ENCODE results near the gene PTBP3. TPM values are rescaled to one million over a fixed set of nuclear protein-coding genes. Genes with fewer than 3 reads are reported as not detected.

The PTBP3 gene
- total RNA-seq, 1 donor from 2014 or later: 108 TPM

GRCh38 chr9:112332214-112332613 lies 1.2 kb downstream of the PTBP3 start:
- peak overlapping the region; percentile 82 for H3K27ac ChIP-seq (ENCODE audit: low read depth, low read length)
- Mint-ChIP-seq H3K9me3 (ENCODE audit: unreplicated experiment) (no peaks in the 10 kb centered on the region), H3K4me3 (ENCODE audit: unreplicated experiment) (peak overlapping the region; percentile 95), H3K27ac (ENCODE audit: unreplicated experiment) (peak overlapping the region; percentile 94), H3K27me3 (ENCODE audit: low read depth, unreplicated experiment) (no peaks in the 10 kb centered on the region), H3K36me3 (ENCODE audit: low read depth, unreplicated experiment) (no peaks in the 10 kb centered on the region), H3K4me1 (ENCODE audit: low read depth, unreplicated experiment) (peaks cover 3% of the 10 kb centered on the region)
- peaks cover 46% of the 10 kb centered on the region for H4K20me1 ChIP-seq (ENCODE audit: insufficient read depth, low read length)
- no peaks in the 10 kb centered on the region for H3K36me3 ChIP-seq (ENCODE audit: insufficient read depth, low read length)
- H3K4me1 ChIP-seq (ENCODE audit: insufficient read depth, low read length): no peaks in the 10 kb centered on the region
- no peak overlapping the region for H2AFZ ChIP-seq (ENCODE audit: low read depth, low read length)
- H3K27me3 ChIP-seq (ENCODE audit: insufficient read depth, low read length): no peaks in the 10 kb centered on the region
- H3K9me3 ChIP-seq (ENCODE audit: insufficient read depth, low read depth, low read length): no peaks in the 10 kb centered on the region
- TF ChIP-seq CTCF (IDR thresholded peaks at IDR 0.05; ENCODE audit: insufficient read depth, low read depth, low read length) (no peak), EZH2 (IDR thresholded peaks at IDR 0.05; ENCODE audit: insufficient read depth, low read length) (no peak)
- H3K4me2 ChIP-seq (ENCODE audit: low read length): peak overlapping the region; percentile 80
- FAIRE-seq (no peak), DNase-seq (ENCODE audit: low read depth) (no peak)
- H3K9ac ChIP-seq (ENCODE audit: low read length): peak overlapping the region; percentile 85
- peak overlapping the region; percentile 73 for H3K4me3 ChIP-seq (ENCODE audit: insufficient read depth, low read depth, low read length)
- peaks cover 56% of the 10 kb centered on the region for H3K79me2 ChIP-seq (ENCODE audit: insufficient read depth, low read length)

GRCh38 chr9:112331674-112331952 lies 1.8 kb downstream of the PTBP3 start:
- Mint-ChIP-seq H3K4me1 (ENCODE audit: low read depth, unreplicated experiment) (peaks cover 3% of the 10 kb centered on the region), H3K27me3 (ENCODE audit: low read depth, unreplicated experiment) (no peaks in the 10 kb centered on the region), H3K27ac (ENCODE audit: unreplicated experiment) (peak overlapping the region; percentile 94), H3K36me3 (ENCODE audit: low read depth, unreplicated experiment) (no peaks in the 10 kb centered on the region), H3K4me3 (ENCODE audit: unreplicated experiment) (peak overlapping the region; percentile 95), H3K9me3 (ENCODE audit: unreplicated experiment) (no peaks in the 10 kb centered on the region)
- Histone ChIP-seq H3K79me2 (ENCODE audit: insufficient read depth, low read length) (peaks cover 62% of the 10 kb centered on the region), H3K4me3 (ENCODE audit: insufficient read depth, low read depth, low read length) (peak overlapping the region; percentile 73), H3K9me3 (ENCODE audit: insufficient read depth, low read depth, low read length) (no peaks in the 10 kb centered on the region), H4K20me1 (ENCODE audit: insufficient read depth, low read length) (peaks cover 51% of the 10 kb centered on the region), H3K27ac (ENCODE audit: low read depth, low read length) (no peak overlapping the region), H3K36me3 (ENCODE audit: insufficient read depth, low read length) (no peaks in the 10 kb centered on the region), H2AFZ (ENCODE audit: low read depth, low read length) (no peak overlapping the region), H3K27me3 (ENCODE audit: insufficient read depth, low read length) (no peaks in the 10 kb centered on the region), H3K4me1 (ENCODE audit: insufficient read depth, low read length) (no peaks in the 10 kb centered on the region), H3K9ac (ENCODE audit: low read length) (peak overlapping the region; percentile 85), H3K4me2 (ENCODE audit: low read length) (peak overlapping the region; percentile 80)
- TF ChIP-seq CTCF (IDR thresholded peaks at IDR 0.05; ENCODE audit: insufficient read depth, low read depth, low read length) (no peak), EZH2 (IDR thresholded peaks at IDR 0.05; ENCODE audit: insufficient read depth, low read length) (no peak)
- FAIRE-seq: no peak
- no peak for DNase-seq (ENCODE audit: low read depth)

- H3K4me3 ChIP-seq (ENCODE audit: insufficient read depth, low read depth, low read length): no peak overlapping the region
- H3K36me3 ChIP-seq (ENCODE audit: insufficient read depth, low read length): no peaks in the 10 kb centered on the region
- Mint-ChIP-seq H3K27me3 (ENCODE audit: low read depth, unreplicated experiment) (no peaks in the 10 kb centered on the region), H3K4me1 (ENCODE audit: low read depth, unreplicated experiment) (peaks cover 8% of the 10 kb centered on the region), H3K9me3 (ENCODE audit: unreplicated experiment) (no peaks in the 10 kb centered on the region), H3K36me3 (ENCODE audit: low read depth, unreplicated experiment) (no peaks in the 10 kb centered on the region), H3K4me3 (ENCODE audit: unreplicated experiment) (peak overlapping the region; percentile 50), H3K27ac (ENCODE audit: unreplicated experiment) (no peak overlapping the region)
- no peak for TF ChIP-seq CTCF (IDR thresholded peaks at IDR 0.05; ENCODE audit: insufficient read depth, low read depth, low read length)
- TF ChIP-seq EZH2 (IDR thresholded peaks at IDR 0.05; ENCODE audit: insufficient read depth, low read length): no peak
- H2AFZ ChIP-seq (ENCODE audit: low read depth, low read length): no peak overlapping the region
- H3K27ac ChIP-seq (ENCODE audit: low read depth, low read length): no peak overlapping the region
- H3K4me1 ChIP-seq (ENCODE audit: insufficient read depth, low read length): no peaks in the 10 kb centered on the region
- FAIRE-seq (no peak), DNase-seq (ENCODE audit: low read depth) (no peak)
- no peaks in the 10 kb centered on the region for H3K27me3 ChIP-seq (ENCODE audit: insufficient read depth, low read length)
- H3K9ac ChIP-seq (ENCODE audit: low read length): no peak overlapping the region
- no peaks in the 10 kb centered on the region for H3K9me3 ChIP-seq (ENCODE audit: insufficient read depth, low read depth, low read length)
- H3K79me2 ChIP-seq (ENCODE audit: insufficient read depth, low read length): peaks cover 93% of the 10 kb centered on the region
- peaks cover 82% of the 10 kb centered on the region for H4K20me1 ChIP-seq (ENCODE audit: insufficient read depth, low read length)
- H3K4me2 ChIP-seq (ENCODE audit: low read length): no peak overlapping the region
Measured at GRCh38 chr9:112328545-112328944, 4.9 kb downstream of the PTBP3 start.

Data from astrocyte (in vitro differentiated cells and primary cell).